T47D (cell line): ENCODE data around the gene CRX.

Experiments used
- DNase-seq, 2 experiments: peaks; one replicate each; pipeline versions ENCODE4 v3.0.0 to v3.0.0-alpha.2; 2011 to 2012; ENCODE audit warnings: low read depth in 1 of 2, low spot score in 1 of 2
- JUND ChIP-seq: IDR thresholded peaks from 2 replicates; pipeline ENCODE4 v1.6.1; 2012; ENCODE audit warnings: low read depth
- in situ Hi-C: cut with HindIII; loops from 2 replicates; pipeline ENCODE4 v1.10.0; 2016; ENCODE audit warnings: low sequenced_read_pairs, low pct_unique_long_range_greater_than_20kb

CRX gene

GRCh38 chr19:47886010-47886559, 64.3 kb downstream of the CRX start, which contains the start of gene SULT2A1:
TSS of gene SULT2A1 (minus strand) at chr19:47886315. CDS start at chr19:47886257, 58 bp downstream.
- DNase-seq: no peak
- in situ Hi-C loops: no loop called here
- no peak for TF ChIP-seq JUND

- TF ChIP-seq JUND: no peak
- no peak for DNase-seq
- in situ Hi-C loops: no loop called here
Observed at GRCh38 chr19:47890865-47891621, 69.3 kb downstream of the CRX start.

GRCh38 chr19:47891622-47891922, 69.8 kb downstream of the CRX start:
- no peak for DNase-seq
- no peak for TF ChIP-seq JUND
- in situ Hi-C loops: no loop called here

GRCh38 chr19:47891923-47892666, 70.4 kb downstream of the CRX start:
- TF ChIP-seq JUND: no peak
- DNase-seq: peak in 1 of 2 experiments; percentile 16
- in situ Hi-C loops: no loop called here
